K562 (cell line): ENCODE measurements around the gene PDE11A. TPM values are rescaled to one million over a fixed set of nuclear protein-coding genes. Genes with fewer than 3 reads are reported as not detected.

ENCODE experiments used
- CBFA2T2 ChIP-seq: fragments of 450-650 bp; conservative IDR thresholded peaks from 2 replicates; pipeline ENCODE4 v1.6.1; 2017; ENCODE audit warnings: mild to moderate bottlenecking
- CREM ChIP-seq: IDR thresholded peaks from 2 replicates; pipeline ENCODE4 v1.6.1; 2014; ENCODE audit warnings: antibody characterized with exemption, low read depth
- ELF2 ChIP-seq: fragments of 250-450 bp; sonication (Bioruptor Pico); IDR thresholded peaks from 2 replicates; pipeline ENCODE4 v1.5.0; 2021; ENCODE audit warnings: mild to moderate bottlenecking
- GABPA ChIP-seq: fragments of 200-800 bp; sonication (Bioruptor generic); conservative IDR thresholded peaks from 2 replicates; pipeline ENCODE4 v1.6.1; 2016; ENCODE audit warnings: low read depth, missing genetic modification characterization, missing compliant biosample characterization
- KDM1A ChIP-seq, 2 experiments: fragments of 450-650 bp; IDR thresholded peaks; 2 replicates each; pipeline ENCODE4 v1.6.1; 2016; ENCODE audit warnings: mild to moderate bottlenecking in 2 of 2
- NCOA1 ChIP-seq: fragments of 450-650 bp; IDR thresholded peaks from 2 replicates; pipeline ENCODE4 v1.6.1; 2016; ENCODE audit warnings: low read depth
- NCOA2 ChIP-seq, 2 experiments: fragments of 450-650 bp; IDR thresholded peaks; 2 replicates each; pipeline ENCODE4 v1.6.1; 2018; ENCODE audit warnings: mild to moderate bottlenecking in 2 of 2, moderate library complexity in 1 of 2; ENCODE audit not compliant: partially characterized antibody in 2 of 2
- RAD21 ChIP-seq, 2 experiments: fragments of 250-450 bp in 1 of 2; fragments of 450-650 bp in 1 of 2; sonication (Bioruptor Pico) in 1 of 2; formaldehyde crosslinking in 1 of 2; IDR thresholded peaks in 1 of 2; conservative IDR thresholded peaks in 1 of 2; 2 replicates each; pipeline versions ENCODE4 v1.4.0 to v1.8.0; 2020 to 2022; ENCODE audit warnings: mild to moderate bottlenecking in 2 of 2, moderate library complexity in 1 of 2
- RBM34 ChIP-seq: fragments of 200-400 bp; formaldehyde crosslinking; IDR thresholded peaks from 2 replicates; pipeline ENCODE4 v1.6.1; 2018; ENCODE audit warnings: low read length, borderline replicate concordance; ENCODE audit not compliant: insufficient read depth
- TAL1 ChIP-seq: fragments of 450-650 bp; IDR thresholded peaks from 2 replicates; pipeline ENCODE4 v1.6.1; 2016; ENCODE audit warnings: mild to moderate bottlenecking
- TEAD4 ChIP-seq, 2 experiments: sonication (generic) in 1 of 2; formaldehyde crosslinking in 1 of 2; IDR thresholded peaks; 2 replicates each; pipeline versions ENCODE4 v1.6.1 to v1.8.0; 2012 to 2022; ENCODE audit warnings: borderline replicate concordance in 1 of 2, inconsistent platforms in 1 of 2, low read length in 1 of 2, mild to moderate bottlenecking in 1 of 2, missing genetic modification reagents in 1 of 2
- U2AF1 ChIP-seq: fragments of 200-400 bp; formaldehyde crosslinking; optimal IDR thresholded peaks from 2 replicates; pipeline ENCODE3; 2017; ENCODE audit warnings: mild to moderate bottlenecking, low read depth, low read length, moderate library complexity
- ZBED1 ChIP-seq: IDR thresholded peaks from 2 replicates; pipeline ENCODE4 v1.6.1; 2014
- polyA plus RNA-seq, 8 experiments: library from polyadenylated mRNA; depleted of rRNA in 4 of 8; stranded (reverse) in 5 of 8; unstranded in 3 of 8; fragments of >200 nt; fragmentation: Nextera tagmentation in 2 of 8; fragmentation: Illumina TruSeq in 1 of 8; extraction: Ambion mirVana in 2 of 8; extraction: Trizol in 1 of 8; gene quantifications; 2 replicates each; pipeline versions ENCODE4 v1.2.1 to v1.2.3, GENCODE V29; 2011 to 2014; ENCODE audit warnings: inconsistent platforms in 1 of 8, missing spikeins in 1 of 8
- total RNA-seq, 7 experiments: library from RNA; depleted of rRNA in 6 of 7; stranded (reverse); fragments of >200 nt in 6 of 7; fragmentation: Illumina TruSeq in 2 of 7; extraction: Trizol in 2 of 7; gene quantifications; 2 replicates each; pipeline versions ENCODE4 v1.2.1 to v1.2.3, GENCODE V29; 2011 to 2021; ENCODE audit warnings: low replicate concordance in 1 of 7
- TF ChIP-seq, protein P1 (sequence below): fragments of 450-650 bp; IDR thresholded peaks from 2 replicates; pipeline ENCODE4 v1.6.1; 2016; ENCODE audit warnings: mild to moderate bottlenecking, moderate library complexity
- TF ChIP-seq, protein P2 (sequence below): fragments of 250-450 bp; sonication (Bioruptor Pico); IDR thresholded peaks from 2 replicates; pipeline ENCODE4 v1.5.0; 2022; ENCODE audit warnings: mild to moderate bottlenecking

PDE11A gene
- total and polyA plus RNA-seq, 9 of the 15 experiments (the other 6 are each of a cell fraction or from before 2014, with no cell fraction given), result 3.2 to 22.1 (median 5.7) TPM

DNA sequence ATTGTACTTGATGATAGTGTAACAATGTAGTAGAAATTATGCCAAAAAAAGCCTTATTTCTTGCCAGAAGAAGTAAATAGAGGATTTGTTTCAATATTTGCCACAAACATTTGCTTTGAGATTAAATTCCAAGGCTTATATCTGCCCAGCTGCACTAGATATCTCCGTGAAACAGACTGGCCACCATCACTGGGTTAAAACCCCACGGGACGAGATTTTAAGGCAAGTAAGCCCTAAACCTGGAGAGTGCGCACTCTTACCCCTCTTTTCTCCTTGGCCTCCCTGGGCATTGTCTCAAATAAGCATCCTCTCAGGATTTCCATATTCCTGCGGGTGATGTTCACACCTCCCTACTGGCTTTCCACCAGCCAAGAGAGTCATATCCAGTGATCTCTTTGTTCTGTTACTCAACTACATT is 345.6 kb downstream of the PDE11A start (continued):
- TF ChIP-seq, protein P1, sequence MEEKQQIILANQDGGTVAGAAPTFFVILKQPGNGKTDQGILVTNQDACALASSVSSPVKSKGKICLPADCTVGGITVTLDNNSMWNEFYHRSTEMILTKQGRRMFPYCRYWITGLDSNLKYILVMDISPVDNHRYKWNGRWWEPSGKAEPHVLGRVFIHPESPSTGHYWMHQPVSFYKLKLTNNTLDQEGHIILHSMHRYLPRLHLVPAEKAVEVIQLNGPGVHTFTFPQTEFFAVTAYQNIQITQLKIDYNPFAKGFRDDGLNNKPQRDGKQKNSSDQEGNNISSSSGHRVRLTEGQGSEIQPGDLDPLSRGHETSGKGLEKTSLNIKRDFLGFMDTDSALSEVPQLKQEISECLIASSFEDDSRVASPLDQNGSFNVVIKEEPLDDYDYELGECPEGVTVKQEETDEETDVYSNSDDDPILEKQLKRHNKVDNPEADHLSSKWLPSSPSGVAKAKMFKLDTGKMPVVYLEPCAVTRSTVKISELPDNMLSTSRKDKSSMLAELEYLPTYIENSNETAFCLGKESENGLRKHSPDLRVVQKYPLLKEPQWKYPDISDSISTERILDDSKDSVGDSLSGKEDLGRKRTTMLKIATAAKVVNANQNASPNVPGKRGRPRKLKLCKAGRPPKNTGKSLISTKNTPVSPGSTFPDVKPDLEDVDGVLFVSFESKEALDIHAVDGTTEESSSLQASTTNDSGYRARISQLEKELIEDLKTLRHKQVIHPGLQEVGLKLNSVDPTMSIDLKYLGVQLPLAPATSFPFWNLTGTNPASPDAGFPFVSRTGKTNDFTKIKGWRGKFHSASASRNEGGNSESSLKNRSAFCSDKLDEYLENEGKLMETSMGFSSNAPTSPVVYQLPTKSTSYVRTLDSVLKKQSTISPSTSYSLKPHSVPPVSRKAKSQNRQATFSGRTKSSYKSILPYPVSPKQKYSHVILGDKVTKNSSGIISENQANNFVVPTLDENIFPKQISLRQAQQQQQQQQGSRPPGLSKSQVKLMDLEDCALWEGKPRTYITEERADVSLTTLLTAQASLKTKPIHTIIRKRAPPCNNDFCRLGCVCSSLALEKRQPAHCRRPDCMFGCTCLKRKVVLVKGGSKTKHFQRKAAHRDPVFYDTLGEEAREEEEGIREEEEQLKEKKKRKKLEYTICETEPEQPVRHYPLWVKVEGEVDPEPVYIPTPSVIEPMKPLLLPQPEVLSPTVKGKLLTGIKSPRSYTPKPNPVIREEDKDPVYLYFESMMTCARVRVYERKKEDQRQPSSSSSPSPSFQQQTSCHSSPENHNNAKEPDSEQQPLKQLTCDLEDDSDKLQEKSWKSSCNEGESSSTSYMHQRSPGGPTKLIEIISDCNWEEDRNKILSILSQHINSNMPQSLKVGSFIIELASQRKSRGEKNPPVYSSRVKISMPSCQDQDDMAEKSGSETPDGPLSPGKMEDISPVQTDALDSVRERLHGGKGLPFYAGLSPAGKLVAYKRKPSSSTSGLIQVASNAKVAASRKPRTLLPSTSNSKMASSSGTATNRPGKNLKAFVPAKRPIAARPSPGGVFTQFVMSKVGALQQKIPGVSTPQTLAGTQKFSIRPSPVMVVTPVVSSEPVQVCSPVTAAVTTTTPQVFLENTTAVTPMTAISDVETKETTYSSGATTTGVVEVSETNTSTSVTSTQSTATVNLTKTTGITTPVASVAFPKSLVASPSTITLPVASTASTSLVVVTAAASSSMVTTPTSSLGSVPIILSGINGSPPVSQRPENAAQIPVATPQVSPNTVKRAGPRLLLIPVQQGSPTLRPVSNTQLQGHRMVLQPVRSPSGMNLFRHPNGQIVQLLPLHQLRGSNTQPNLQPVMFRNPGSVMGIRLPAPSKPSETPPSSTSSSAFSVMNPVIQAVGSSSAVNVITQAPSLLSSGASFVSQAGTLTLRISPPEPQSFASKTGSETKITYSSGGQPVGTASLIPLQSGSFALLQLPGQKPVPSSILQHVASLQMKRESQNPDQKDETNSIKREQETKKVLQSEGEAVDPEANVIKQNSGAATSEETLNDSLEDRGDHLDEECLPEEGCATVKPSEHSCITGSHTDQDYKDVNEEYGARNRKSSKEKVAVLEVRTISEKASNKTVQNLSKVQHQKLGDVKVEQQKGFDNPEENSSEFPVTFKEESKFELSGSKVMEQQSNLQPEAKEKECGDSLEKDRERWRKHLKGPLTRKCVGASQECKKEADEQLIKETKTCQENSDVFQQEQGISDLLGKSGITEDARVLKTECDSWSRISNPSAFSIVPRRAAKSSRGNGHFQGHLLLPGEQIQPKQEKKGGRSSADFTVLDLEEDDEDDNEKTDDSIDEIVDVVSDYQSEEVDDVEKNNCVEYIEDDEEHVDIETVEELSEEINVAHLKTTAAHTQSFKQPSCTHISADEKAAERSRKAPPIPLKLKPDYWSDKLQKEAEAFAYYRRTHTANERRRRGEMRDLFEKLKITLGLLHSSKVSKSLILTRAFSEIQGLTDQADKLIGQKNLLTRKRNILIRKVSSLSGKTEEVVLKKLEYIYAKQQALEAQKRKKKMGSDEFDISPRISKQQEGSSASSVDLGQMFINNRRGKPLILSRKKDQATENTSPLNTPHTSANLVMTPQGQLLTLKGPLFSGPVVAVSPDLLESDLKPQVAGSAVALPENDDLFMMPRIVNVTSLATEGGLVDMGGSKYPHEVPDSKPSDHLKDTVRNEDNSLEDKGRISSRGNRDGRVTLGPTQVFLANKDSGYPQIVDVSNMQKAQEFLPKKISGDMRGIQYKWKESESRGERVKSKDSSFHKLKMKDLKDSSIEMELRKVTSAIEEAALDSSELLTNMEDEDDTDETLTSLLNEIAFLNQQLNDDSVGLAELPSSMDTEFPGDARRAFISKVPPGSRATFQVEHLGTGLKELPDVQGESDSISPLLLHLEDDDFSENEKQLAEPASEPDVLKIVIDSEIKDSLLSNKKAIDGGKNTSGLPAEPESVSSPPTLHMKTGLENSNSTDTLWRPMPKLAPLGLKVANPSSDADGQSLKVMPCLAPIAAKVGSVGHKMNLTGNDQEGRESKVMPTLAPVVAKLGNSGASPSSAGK, result no peak
- TF ChIP-seq U2AF1, result no peak
- TF ChIP-seq, protein P2, sequence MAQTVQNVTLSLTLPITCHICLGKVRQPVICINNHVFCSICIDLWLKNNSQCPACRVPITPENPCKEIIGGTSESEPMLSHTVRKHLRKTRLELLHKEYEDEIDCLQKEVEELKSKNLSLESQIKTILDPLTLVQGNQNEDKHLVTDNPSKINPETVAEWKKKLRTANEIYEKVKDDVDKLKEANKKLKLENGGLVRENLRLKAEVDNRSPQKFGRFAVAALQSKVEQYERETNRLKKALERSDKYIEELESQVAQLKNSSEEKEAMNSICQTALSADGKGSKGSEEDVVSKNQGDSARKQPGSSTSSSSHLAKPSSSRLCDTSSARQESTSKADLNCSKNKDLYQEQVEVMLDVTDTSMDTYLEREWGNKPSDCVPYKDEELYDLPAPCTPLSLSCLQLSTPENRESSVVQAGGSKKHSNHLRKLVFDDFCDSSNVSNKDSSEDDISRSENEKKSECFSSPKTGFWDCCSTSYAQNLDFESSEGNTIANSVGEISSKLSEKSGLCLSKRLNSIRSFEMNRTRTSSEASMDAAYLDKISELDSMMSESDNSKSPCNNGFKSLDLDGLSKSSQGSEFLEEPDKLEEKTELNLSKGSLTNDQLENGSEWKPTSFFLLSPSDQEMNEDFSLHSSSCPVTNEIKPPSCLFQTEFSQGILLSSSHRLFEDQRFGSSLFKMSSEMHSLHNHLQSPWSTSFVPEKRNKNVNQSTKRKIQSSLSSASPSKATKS (CRISPR knock-in tag), result no peak
- 0 out of 2 replicates have a peak, but pooled peaks have one; percentile 24 for TF ChIP-seq GABPA (tag)
- TF ChIP-seq TAL1, result peak; percentile 38; the same call in 1 of the 2 replicates
- TF ChIP-seq TEAD4 (IDR thresholded peaks at IDR 0.05; ENCODE audit: low read length), result peak; percentile 73
- TF ChIP-seq TEAD4 (CRISPR knock-in tag; IDR thresholded peaks at IDR 0.05; ENCODE audit: borderline replicate concordance), result no peak
- TF ChIP-seq RBM34, result no peak
- no peak for TF ChIP-seq KDM1A (IDR thresholded peaks at IDR 0.05)
- no peak for TF ChIP-seq CREM
- no peak for TF ChIP-seq NCOA1
- peak in 1 of 2 experiments; percentile 17; a peak in 1 of 4 replicates for TF ChIP-seq RAD21 (CRISPR knock-in tag; conservative IDR thresholded peaks at IDR 0.05 in 1 of 2, IDR thresholded peaks at IDR 0.05 in 1 of 2)
- peak; percentile 44; the same call in 1 of the 2 replicates for TF ChIP-seq CBFA2T2
- peak; percentile 34; the same call in 1 of the 2 replicates for TF ChIP-seq ELF2 (CRISPR knock-in tag)
- TF ChIP-seq NCOA2 (IDR thresholded peaks at IDR 0.05; ENCODE audit: partially characterized antibody in 2 of 2), result no peak
- no peak for TF ChIP-seq ZBED1
